Glutamatergic neuron (in vitro differentiated cells): ENCODE data around the gene SLC17A7. TPM values are rescaled to one million over a fixed set of nuclear protein-coding genes. Genes with fewer than 3 reads are reported as not detected.
A peak's percentile ranks its signal among the peaks of the same experiment; 100 is the strongest.

Source experiments
- DNase-seq: peaks from one replicate; pipeline ENCODE4 v3.0.0; 2022
- H3K27ac Mint-ChIP-seq: one replicate; pipeline ENCODE4 v1.8.0; 2020; ENCODE audit warnings: mild to moderate bottlenecking, mixed read lengths, inconsistent platforms; ENCODE audit not compliant: unreplicated experiment
- H3K27me3 Mint-ChIP-seq: one replicate; pipeline ENCODE4 v1.8.0; 2020; ENCODE audit warnings: mild to moderate bottlenecking, moderate library complexity, mixed read lengths, inconsistent platforms; ENCODE audit not compliant: unreplicated experiment
- H3K36me3 Mint-ChIP-seq: one replicate; pipeline ENCODE4 v1.8.0; 2020; ENCODE audit warnings: mild to moderate bottlenecking, mixed read lengths, inconsistent platforms; ENCODE audit not compliant: unreplicated experiment
- H3K4me1 Mint-ChIP-seq: one replicate; pipeline ENCODE4 v1.8.0; 2020; ENCODE audit warnings: mild to moderate bottlenecking, low read depth, mixed read lengths, inconsistent platforms; ENCODE audit not compliant: unreplicated experiment
- H3K4me3 Mint-ChIP-seq: one replicate; pipeline ENCODE4 v1.8.0; 2020; ENCODE audit warnings: mild to moderate bottlenecking, mixed read lengths, inconsistent platforms; ENCODE audit not compliant: unreplicated experiment
- H3K9me3 Mint-ChIP-seq: one replicate; pipeline ENCODE4 v1.8.0; 2020; ENCODE audit warnings: mild to moderate bottlenecking, moderate library complexity, mixed read lengths, inconsistent platforms; ENCODE audit not compliant: unreplicated experiment
- CTCF ChIP-seq: fragments of 200-600 bp; sonication (generic); IDR thresholded peaks from one replicate; pipeline ENCODE4 v1.5.0; 2021; ENCODE audit not compliant: partially characterized antibody, unreplicated experiment
- total RNA-seq: library from RNA; stranded (reverse); fragmentation: NEBNext Ultra II Directional; extraction: Animal tissue kit (Norgen Biotek cat#: 25700); gene quantifications from one replicate; pipeline ENCODE4 v1.2.1, GENCODE V29; 2021; ENCODE audit not compliant: unreplicated experiment

The SLC17A7 gene
- total RNA-seq, 1 donor from 2014 or later, result 188 TPM

DNA sequence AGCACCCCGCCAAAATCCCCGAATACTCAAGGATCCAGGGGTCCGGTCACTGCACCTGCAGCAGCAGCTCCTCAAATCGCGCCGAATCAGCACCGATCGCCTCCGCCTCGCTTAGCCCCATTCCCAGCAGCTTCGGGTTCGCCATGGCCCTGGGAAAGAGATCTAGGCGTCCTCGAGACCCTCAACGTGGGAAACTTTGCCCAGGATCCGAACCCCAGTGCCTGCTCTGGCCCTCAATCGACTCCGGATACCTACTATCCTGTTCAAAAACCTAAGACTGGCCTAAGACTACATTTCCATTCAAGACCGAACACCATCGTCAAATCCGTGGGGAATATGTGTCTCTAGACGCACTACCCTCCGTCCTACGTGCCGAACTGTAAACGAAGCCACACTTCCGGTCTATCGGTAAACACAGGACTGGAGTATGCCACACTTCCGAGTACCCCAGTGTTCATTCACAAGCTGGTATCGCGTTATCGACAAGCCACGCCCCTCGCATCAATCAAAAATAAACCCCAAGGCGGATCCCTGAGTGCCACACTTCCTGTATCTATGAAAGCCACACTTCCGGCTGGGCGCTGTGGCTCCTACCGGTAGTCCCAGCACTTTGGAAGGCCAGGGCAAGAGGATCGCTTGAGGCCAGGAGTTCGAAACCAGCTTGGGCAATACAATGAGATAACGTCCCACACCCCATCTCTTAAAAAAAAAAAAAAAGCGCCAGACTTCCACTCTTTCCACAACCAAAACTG lies 10.3 kb upstream of the SLC17A7 start, which contains the start of gene PIH1D1:
TSS of gene PIH1D1 (minus strand) at position 385 of the 752 bp plus-strand sequence. CDS start at position 145, 240 bp downstream.
- TF ChIP-seq CTCF, result no peak
- peak within 1 kb of the TSS; percentile 100 for H3K4me3 Mint-ChIP-seq
- peak; percentile 88 for DNase-seq
- peaks cover 3% of the 10 kb centered on the region for H3K27me3 Mint-ChIP-seq
- no peaks in the 10 kb centered on the region for H3K36me3 Mint-ChIP-seq
- peak within 1 kb of the TSS; percentile 100 for H3K27ac Mint-ChIP-seq
- H3K9me3 Mint-ChIP-seq, result peaks cover 7% of the 10 kb centered on the region
- peaks cover 10% of the 10 kb centered on the region for H3K4me1 Mint-ChIP-seq

- Mint-ChIP-seq H3K27ac (peak overlapping the region; percentile 64), H3K27me3 (peaks cover 3% of the 10 kb centered on the region), H3K9me3 (peaks cover 8% of the 10 kb centered on the region), H3K4me1 (peaks cover 10% of the 10 kb centered on the region), H3K36me3 (no peaks in the 10 kb centered on the region), H3K4me3 (peak overlapping the region; percentile 100)
- TF ChIP-seq CTCF, result no peak
- DNase-seq, result no peak
These were observed 9.1 kb upstream of the SLC17A7 start for GRCh38 chr19:49450405-49450804.

- H3K4me3 Mint-ChIP-seq, result peak overlapping the region; percentile 19
- no peak for DNase-seq
- H3K4me1 Mint-ChIP-seq, result peaks cover 8% of the 10 kb centered on the region
- H3K9me3 Mint-ChIP-seq, result peaks cover 8% of the 10 kb centered on the region
- H3K27ac Mint-ChIP-seq, result no peak overlapping the region
- TF ChIP-seq CTCF, result no peak
- H3K36me3 Mint-ChIP-seq, result no peaks in the 10 kb centered on the region
- peaks cover 2% of the 10 kb centered on the region for H3K27me3 Mint-ChIP-seq
These were observed 7.1 kb upstream of the SLC17A7 start for GRCh38 chr19:49448432-49448786.

DNA sequence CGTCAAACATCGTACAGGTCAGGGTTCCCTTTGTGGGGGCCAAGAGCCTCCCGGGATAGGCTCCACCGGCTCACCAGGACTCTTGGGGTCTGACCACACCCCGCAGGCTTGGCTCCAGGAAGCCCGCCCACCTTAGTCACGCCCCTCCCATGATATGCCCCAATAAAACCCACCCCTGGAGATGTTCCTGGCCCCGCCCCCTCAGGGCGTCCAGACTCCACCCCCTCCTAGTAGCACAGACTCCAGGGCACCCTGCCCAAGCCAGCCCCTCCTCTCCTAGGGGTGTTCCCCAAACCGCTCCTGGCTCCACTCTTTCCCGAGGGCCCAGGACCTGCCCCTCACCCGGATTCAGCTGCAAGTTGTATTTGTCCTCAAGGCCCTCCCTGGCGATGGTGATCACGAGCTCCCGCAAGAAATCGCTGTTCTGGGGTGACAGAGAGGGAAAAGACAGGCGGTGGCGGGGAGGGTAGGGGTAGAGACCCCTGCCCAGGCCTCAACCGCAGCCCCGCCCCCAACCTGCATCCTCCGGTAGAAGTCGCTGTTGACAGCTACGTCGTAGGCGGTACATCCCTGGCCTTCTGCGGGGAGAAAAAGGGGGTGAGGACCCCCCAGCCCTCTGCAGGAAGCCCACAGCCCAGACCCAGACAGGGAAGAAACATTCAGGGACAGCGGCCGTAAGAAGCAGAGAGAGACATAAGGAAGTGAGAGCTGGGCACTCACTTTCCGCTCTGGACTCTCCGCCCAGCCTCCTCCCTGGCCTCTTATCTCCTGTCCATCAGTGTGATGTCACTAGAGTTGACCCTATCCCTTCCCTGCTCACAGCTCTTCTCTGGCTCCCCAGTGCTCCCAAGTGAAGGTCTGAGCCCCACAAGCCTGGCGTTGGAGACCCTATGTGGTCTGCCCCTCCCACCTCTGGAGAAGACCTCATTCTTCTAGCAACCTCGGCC lies 6.4 kb upstream of the SLC17A7 start:
- H3K36me3 Mint-ChIP-seq, result no peaks in the 10 kb centered on the region
- H3K9me3 Mint-ChIP-seq, result peaks cover 8% of the 10 kb centered on the region
- DNase-seq, result no peak
- peaks cover 2% of the 10 kb centered on the region for H3K27me3 Mint-ChIP-seq
- H3K4me1 Mint-ChIP-seq, result peaks cover 8% of the 10 kb centered on the region
- H3K27ac Mint-ChIP-seq, result no peak overlapping the region
- no peak for TF ChIP-seq CTCF
- H3K4me3 Mint-ChIP-seq, result peak overlapping the region; percentile 19
